ENCODE measurements around the gene RNF144B.

RNF144B gene

DNA sequence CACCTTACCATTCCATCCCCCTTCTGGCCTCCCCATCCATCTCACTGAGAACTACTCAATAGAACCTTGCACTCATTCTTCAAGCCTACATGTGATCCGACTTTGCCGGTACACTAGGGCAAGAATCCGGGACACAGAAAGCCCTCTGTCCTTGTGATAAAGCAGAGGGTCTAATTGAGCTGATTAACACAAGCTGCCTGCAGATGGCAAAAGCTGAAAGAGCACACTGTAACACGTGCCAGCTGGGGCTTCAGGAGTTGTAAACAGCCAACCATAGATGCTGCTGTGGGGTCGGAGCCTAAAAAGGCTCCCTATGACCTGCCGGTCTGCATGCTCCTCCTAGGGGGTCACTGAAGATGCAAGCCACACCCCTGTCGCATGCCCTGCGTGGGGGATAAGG is 124.1 kb downstream of the RNF144B start:
- no peak for DNase-seq (ENCODE audit: low spot score)

- DNase-seq (ENCODE audit: low spot score), result no peak
Observed at GRCh38 chr6:18513253-18513798, 126.2 kb downstream of the RNF144B start.

- DNase-seq (ENCODE audit: low spot score), result no peak
Observed at GRCh38 chr6:18514180-18514579, 127.0 kb downstream of the RNF144B start.

- DNase-seq (ENCODE audit: low spot score), result no peak
Observed at GRCh38 chr6:18515767-18516166, 128.6 kb downstream of the RNF144B start.

All from SW480 (cell line).